Endothelial cell of umbilical vein (primary cell): ENCODE data around the gene SETD6. TPM values are rescaled to one million over a fixed set of nuclear protein-coding genes. Genes with fewer than 3 reads are reported as not detected.

ENCODE experiments used
- BruUV-seq: library from RNA; stranded (reverse); fragments of 400-500 nt; replicated peaks from 2 replicates; lab custom pipeline; 2021; lab: Mats Ljungman, UMichigan
- CTCF ChIA-PET: fragments of 300-600, 350-600 bp; sonication (Branson Sonifier 250); formaldehyde crosslinking; loops from one replicate; lab custom pipeline; 2021; ENCODE audit warnings: antibody characterized with exemption, inconsistent platforms; lab: Charles Lee
- POLR2A ChIA-PET: fragments of 300-600, 350-600 bp; sonication (Branson Sonifier 250); formaldehyde crosslinking; loops from one replicate; lab custom pipeline; 2021; ENCODE audit warnings: antibody characterized with exemption, inconsistent platforms; lab: Charles Lee
- DNase-seq: peaks from one replicate; pipeline ENCODE4 v3.0.0-alpha.2; 2011; ENCODE audit warnings: low read depth, low spot score
- FAIRE-seq: peaks from 2 replicates; lab custom pipeline; 2011; peaks lifted over from hg19 to GRCh38; lab: Jason Lieb, UNC
- H2AFZ ChIP-seq: 2 replicates; pipeline ENCODE4 v1.6.0; 2012; ENCODE audit warnings: low read depth, low read length, control low read depth, inconsistent platforms
- H3K27ac ChIP-seq: 2 replicates; pipeline ENCODE4 v1.5.1; 2011; ENCODE audit warnings: low read depth, mild to moderate bottlenecking, control low read depth, low read length, moderate library complexity; ENCODE audit not compliant: insufficient read depth
- H3K27me3 ChIP-seq, 2 experiments: 2 replicates each; pipeline versions ENCODE4 v1.6.0 to v1.6.1; 2011; ENCODE audit warnings: low read length in 2 of 2, mixed read lengths in 1 of 2; ENCODE audit not compliant: control insufficient read depth in 2 of 2, insufficient read depth in 2 of 2
- H3K36me3 ChIP-seq, 2 experiments: 2 replicates in 1 of 2; 3 replicates in 1 of 2; pipeline ENCODE4 v1.5.1; 2011; ENCODE audit warnings: low read length in 2 of 2, mild to moderate bottlenecking in 1 of 2, moderate library complexity in 1 of 2; ENCODE audit not compliant: control insufficient read depth in 2 of 2, insufficient read depth in 2 of 2; ENCODE audit errors: extremely low read depth in 1 of 2
- H3K4me1 ChIP-seq: 3 replicates; pipeline ENCODE4 v1.5.1; 2011; ENCODE audit warnings: mild to moderate bottlenecking, low read length; ENCODE audit not compliant: control insufficient read depth, insufficient read depth; ENCODE audit errors: extremely low read depth
- H3K4me2 ChIP-seq: 2 replicates; pipeline ENCODE4 v1.6.1; 2011; ENCODE audit warnings: low read length, control low read depth, mixed read lengths; ENCODE audit not compliant: insufficient read depth
- H3K4me3 ChIP-seq, 3 experiments: fragments of 200-600 bp in 1 of 3; sonication (generic), shearing (Covaris generic) in 1 of 3; replicated peaks in 1 of 3; 2 replicates each; pipeline ENCODE4 v1.5.1; 2011 to 2016; ENCODE audit warnings: control low read depth in 3 of 3, low read length in 3 of 3, mild to moderate bottlenecking in 2 of 3, inconsistent platforms in 1 of 3, low read depth in 1 of 3, moderate library complexity in 1 of 3; ENCODE audit not compliant: insufficient read depth in 1 of 3
- H3K79me2 ChIP-seq: 2 replicates; pipeline ENCODE4 v1.6.0; 2012; ENCODE audit warnings: low read length, inconsistent platforms; ENCODE audit not compliant: control insufficient read depth, insufficient read depth
- H3K9ac ChIP-seq: replicated peaks from 2 replicates; pipeline ENCODE3; 2011; ENCODE audit warnings: low read length, control low read depth; ENCODE audit not compliant: insufficient read depth; ENCODE audit errors: extremely low read depth
- H3K9me1 ChIP-seq: replicated peaks from 3 replicates; pipeline ENCODE4 v1.6.0; 2011; ENCODE audit warnings: mild to moderate bottlenecking, low read length; ENCODE audit not compliant: control insufficient read depth, insufficient read depth; ENCODE audit errors: extremely low read depth
- H3K9me3 ChIP-seq: replicated peaks from 2 replicates; pipeline ENCODE4 v1.5.1; 2012; ENCODE audit warnings: low read length, inconsistent platforms; ENCODE audit not compliant: control insufficient read depth, insufficient read depth
- H4K20me1 ChIP-seq: replicated peaks from 2 replicates; pipeline ENCODE3; 2011; ENCODE audit warnings: mild to moderate bottlenecking, low read length; ENCODE audit not compliant: control insufficient read depth, insufficient read depth; ENCODE audit errors: extremely low read depth
- EZH2 ChIP-seq: IDR thresholded peaks from 2 replicates; pipeline ENCODE4 v1.6.1; 2012; ENCODE audit warnings: borderline replicate concordance, low read depth, mild to moderate bottlenecking, moderate library complexity, low read length, inconsistent platforms; ENCODE audit not compliant: severe bottlenecking
- FOS ChIP-seq: IDR thresholded peaks from 2 replicates; pipeline ENCODE4 v1.6.1; 2011; ENCODE audit warnings: mild to moderate bottlenecking, low read length, moderate library complexity, borderline replicate concordance; ENCODE audit not compliant: insufficient read depth
- GATA2 ChIP-seq: IDR thresholded peaks from 2 replicates; pipeline ENCODE4 v1.7.0; 2011; ENCODE audit warnings: low read depth, mild to moderate bottlenecking, moderate library complexity, mixed read lengths, low read length; ENCODE audit not compliant: insufficient read length, insufficient read depth
- JUN ChIP-seq: IDR thresholded peaks from 2 replicates; pipeline ENCODE4 v1.6.1; 2011; ENCODE audit warnings: borderline replicate concordance, low read depth; ENCODE audit not compliant: insufficient read length, insufficient read depth
- MAX ChIP-seq: IDR thresholded peaks from 2 replicates; pipeline ENCODE4 v1.6.1; 2011; ENCODE audit not compliant: insufficient read depth, insufficient read length
- MYC ChIP-seq: IDR thresholded peaks from one replicate; pipeline ENCODE4 v1.6.1; 2011; ENCODE audit warnings: mild to moderate bottlenecking, low read depth, low read length
- POLR2AphosphoS5 ChIP-seq: IDR thresholded peaks from 2 replicates; pipeline ENCODE4 v1.6.1; 2012; ENCODE audit warnings: low read depth, mild to moderate bottlenecking, control low read depth, low read length, moderate library complexity; ENCODE audit not compliant: insufficient read depth
- dilution Hi-C: fragments of 300-500 bp; cut with MboI; formaldehyde crosslinking; loops from one replicate; pipeline ENCODE4 v1.15.0; 2019; ENCODE audit warnings: low sequenced_read_pairs; ENCODE audit not compliant: extremely low pct_ligation_motif_present
- intact Hi-C: fragments of 100-400 bp; cut with micrococcal nuclease; formaldehyde crosslinking; loops from one replicate; pipeline ENCODE4 v1.10.0; 2022
- polyA plus RNA-seq, 4 experiments: library from polyadenylated mRNA; depleted of rRNA in 3 of 4; stranded (reverse) in 3 of 4; unstranded in 1 of 4; fragments of >200 nt; gene quantifications; 2 replicates each; pipeline versions ENCODE4 v1.2.1 to v1.2.3, GENCODE V29; 2011 to 2012; ENCODE audit warnings: missing spikeins in 1 of 4
- total RNA-seq: library from RNA; stranded (reverse); gene quantifications from 2 replicates; pipeline ENCODE4 v1.2.3, GENCODE V29; 2021
- TF ChIP-seq, protein P1 (sequence below), 2 donors: IDR thresholded peaks; 1 replicate in 1 of 2; 2 replicates in 1 of 2; pipeline ENCODE4 v1.5.1; 2011; ENCODE audit warnings: low read length in 2 of 2, mild to moderate bottlenecking in 2 of 2, moderate library complexity in 2 of 2, control low read depth in 1 of 2, inconsistent platforms in 1 of 2, low read depth in 1 of 2; ENCODE audit not compliant: insufficient read depth in 1 of 2; ENCODE audit errors: extremely low read depth in 1 of 2

Gene SETD6
- total and polyA plus RNA-seq, 2 donors (not counting 3 experiments of a cell fraction or from before 2014, with no cell fraction given), result 10.2 to 16.4 TPM

DNA sequence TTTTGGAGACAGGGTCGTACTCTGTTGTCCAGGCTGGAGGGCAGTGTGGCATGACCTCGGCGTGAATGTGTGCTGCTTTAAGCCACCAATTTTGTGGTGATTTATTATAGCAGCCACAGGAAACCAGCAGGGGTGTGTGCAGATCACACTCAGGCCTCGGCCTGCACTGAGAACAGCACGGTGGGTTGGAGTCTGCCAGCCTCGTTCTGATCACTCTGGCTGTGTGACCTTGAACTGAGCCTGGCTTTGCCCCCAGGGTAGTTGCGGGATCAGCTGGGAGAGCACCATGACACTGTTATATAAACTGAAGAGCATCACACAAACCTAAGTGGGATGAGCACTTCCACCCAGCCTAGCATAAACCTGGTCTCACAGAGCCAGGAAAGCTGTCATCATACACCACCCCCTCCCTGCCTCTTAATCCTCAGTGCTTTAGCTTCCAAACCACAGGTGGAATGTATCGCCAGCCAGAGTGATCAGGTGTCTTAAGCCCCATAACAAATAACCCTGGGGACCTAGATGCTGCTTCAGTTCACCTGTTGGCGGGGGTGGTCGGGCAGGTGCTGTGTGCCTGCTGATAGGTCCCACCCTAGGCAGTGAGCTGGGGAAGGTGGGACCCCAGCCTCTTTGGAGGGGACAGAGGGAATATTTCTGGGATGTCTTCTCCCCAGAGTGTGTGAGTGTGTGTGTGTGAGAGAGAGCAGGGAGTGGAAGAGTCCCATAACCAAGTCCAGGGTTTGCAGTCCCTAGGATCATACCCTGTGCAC lies 43.9 kb upstream of the SETD6 start:
- Histone ChIP-seq H3K9me3 (no peaks in the 10 kb centered on the region), H3K4me1 (peaks cover 12% of the 10 kb centered on the region), H3K9ac (no peak overlapping the region), H3K9me1 (no peaks in the 10 kb centered on the region), H3K79me2 (no peaks in the 10 kb centered on the region), H4K20me1 (no peaks in the 10 kb centered on the region), H3K27ac (no peak overlapping the region), H3K36me3 (no peaks in the 10 kb centered on the region), H3K4me2 (no peak overlapping the region), H2AFZ (no peak overlapping the region), H3K27me3 (no peaks in the 10 kb centered on the region), H3K4me3 (no peak overlapping the region)
- FAIRE-seq (no peak), DNase-seq (no peak)
- dilution Hi-C loops (no loop called here), intact Hi-C loops (no loop called here)
- ChIA-PET POLR2A (interaction anchor here (0.7 kb wide), 1 partner anchor 105 kb away, joined by 5 read pairs; no protein-coding TSS in a partner anchor), CTCF (interaction anchor here (0.7 to 6.3 kb wide), 3 partner anchors 15 to 133 kb away, joined by 3 to 30 read pairs (median 15); no protein-coding TSS in a partner anchor)
- BruUV-seq, result no TSS peak
- TF ChIP-seq FOS (no peak), MYC (no peak), GATA2 (no peak), EZH2 (no peak), JUN (no peak), MAX (no peak), POLR2AphosphoS5 (no peak)
- TF ChIP-seq, protein P1, sequence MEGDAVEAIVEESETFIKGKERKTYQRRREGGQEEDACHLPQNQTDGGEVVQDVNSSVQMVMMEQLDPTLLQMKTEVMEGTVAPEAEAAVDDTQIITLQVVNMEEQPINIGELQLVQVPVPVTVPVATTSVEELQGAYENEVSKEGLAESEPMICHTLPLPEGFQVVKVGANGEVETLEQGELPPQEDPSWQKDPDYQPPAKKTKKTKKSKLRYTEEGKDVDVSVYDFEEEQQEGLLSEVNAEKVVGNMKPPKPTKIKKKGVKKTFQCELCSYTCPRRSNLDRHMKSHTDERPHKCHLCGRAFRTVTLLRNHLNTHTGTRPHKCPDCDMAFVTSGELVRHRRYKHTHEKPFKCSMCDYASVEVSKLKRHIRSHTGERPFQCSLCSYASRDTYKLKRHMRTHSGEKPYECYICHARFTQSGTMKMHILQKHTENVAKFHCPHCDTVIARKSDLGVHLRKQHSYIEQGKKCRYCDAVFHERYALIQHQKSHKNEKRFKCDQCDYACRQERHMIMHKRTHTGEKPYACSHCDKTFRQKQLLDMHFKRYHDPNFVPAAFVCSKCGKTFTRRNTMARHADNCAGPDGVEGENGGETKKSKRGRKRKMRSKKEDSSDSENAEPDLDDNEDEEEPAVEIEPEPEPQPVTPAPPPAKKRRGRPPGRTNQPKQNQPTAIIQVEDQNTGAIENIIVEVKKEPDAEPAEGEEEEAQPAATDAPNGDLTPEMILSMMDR (IDR thresholded peaks at IDR 0.05; ENCODE audit: extremely low read depth in 1 of 2, insufficient read depth in 1 of 2, low read depth in 1 of 2, low read length in 2 of 2), result no peak
